Activated CD8-positive, alpha-beta memory T cell treated with anti-CD3 and anti-CD28 coated beads, Interleukin-2, amount 50 U/mL, for 48 hours (primary cell): ENCODE measurements around the gene ZBTB6.
A peak's percentile ranks its signal among the peaks of the same experiment; 100 is the strongest.
"Not testable (repeated sequence)": the region's sequence is repeated elsewhere in the genome, so short reads cannot be mapped to it uniquely, and the experiment has no call there.

Experiments used
- DNase-seq: peaks from one replicate; pipeline ENCODE4 v3.0.0-alpha.2; 2020

Gene ZBTB6

GRCh38 chr9:122922713-122923112 lies 9.6 kb upstream of the ZBTB6 start:
- no peak for DNase-seq

DNA sequence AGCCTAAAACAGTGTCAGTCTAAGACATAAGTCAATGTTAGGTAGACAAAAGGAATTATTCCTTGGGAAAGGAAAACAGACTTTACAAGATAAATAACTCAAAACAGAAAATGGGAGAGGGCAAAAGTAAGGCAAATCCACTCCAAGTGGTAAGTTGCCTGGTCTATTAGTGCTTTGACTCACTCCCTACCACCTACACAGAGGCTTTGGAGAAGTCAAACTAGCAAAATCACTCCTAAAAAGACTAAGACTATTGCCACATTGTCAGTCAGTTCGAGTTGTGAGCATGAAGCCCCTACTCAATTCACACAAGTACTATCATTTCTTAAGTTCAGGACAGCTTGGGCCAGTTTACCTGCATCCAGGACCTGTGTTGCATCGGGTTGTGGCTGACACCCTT lies 5.2 kb upstream of the ZBTB6 start:
- no peak for DNase-seq

- no peak for DNase-seq
Measured at GRCh38 chr9:122912671-122912963, 506 bp downstream of the ZBTB6 start.

DNA sequence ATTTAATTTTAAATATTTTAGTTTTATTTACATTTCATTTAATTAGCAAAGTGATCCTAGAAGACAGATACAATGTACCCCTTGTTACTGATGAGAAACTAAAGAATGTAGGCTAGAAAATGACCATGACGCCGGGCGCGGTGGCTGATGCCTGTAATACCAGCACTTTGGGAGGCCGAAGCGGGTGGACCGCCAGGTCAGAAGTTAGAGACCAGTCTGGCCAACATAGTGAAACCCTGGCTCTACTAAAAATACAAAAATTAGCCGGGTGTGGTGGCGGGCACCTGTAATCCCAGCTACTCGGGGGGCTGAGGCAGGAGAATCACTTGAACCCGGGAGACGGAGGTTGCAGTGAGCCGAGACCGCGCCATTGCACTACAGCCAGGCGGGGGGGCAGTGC lies 7.0 kb downstream of the ZBTB6 start:
- DNase-seq = not testable (repeated sequence)

GRCh38 chr9:122904823-122905710 lies 8.1 kb downstream of the ZBTB6 start, which contains the start of gene RC3H2:
Gene RC3H2, minus strand, starts transcription at chr9:122905359. Its CDS starts 7,850 bp downstream, at chr9:122897509.
- DNase-seq = peak; percentile 93

- peak; percentile 74 for DNase-seq
Measured at GRCh38 chr9:122904466-122904822, 8.7 kb downstream of the ZBTB6 start.

DNA sequence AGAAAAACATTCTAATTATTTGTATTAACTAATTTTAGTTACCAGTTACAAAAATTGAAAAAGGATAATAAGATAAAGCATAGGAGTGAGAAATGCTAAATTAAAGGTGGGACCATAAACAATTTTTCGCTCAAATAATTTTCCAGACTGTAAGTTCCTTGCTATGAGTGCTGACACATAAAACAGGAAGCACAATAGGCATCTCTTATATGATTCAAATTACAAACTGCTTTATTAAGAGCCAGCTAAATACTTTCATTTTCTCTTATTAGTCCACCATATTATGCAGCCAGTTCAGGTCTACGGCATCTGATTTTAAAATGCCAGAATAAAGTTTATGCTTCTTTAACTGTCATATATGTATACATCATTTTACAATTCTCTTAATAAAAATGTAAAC lies 12.3 kb downstream of the ZBTB6 start:
- DNase-seq = no peak

GRCh38 chr9:122897969-122898368 lies 15.2 kb downstream of the ZBTB6 start:
- no peak for DNase-seq

GRCh38 chr9:122888480-122888879 lies 24.6 kb downstream of the ZBTB6 start:
- no peak for DNase-seq

- DNase-seq = no peak
Measured at GRCh38 chr9:122883125-122883524, 30.0 kb downstream of the ZBTB6 start.

- no peak for DNase-seq
Measured at GRCh38 chr9:122879443-122879842, 33.7 kb downstream of the ZBTB6 start.

- no peak for DNase-seq
Measured at GRCh38 chr9:122875523-122875922, 37.6 kb downstream of the ZBTB6 start.

DNA sequence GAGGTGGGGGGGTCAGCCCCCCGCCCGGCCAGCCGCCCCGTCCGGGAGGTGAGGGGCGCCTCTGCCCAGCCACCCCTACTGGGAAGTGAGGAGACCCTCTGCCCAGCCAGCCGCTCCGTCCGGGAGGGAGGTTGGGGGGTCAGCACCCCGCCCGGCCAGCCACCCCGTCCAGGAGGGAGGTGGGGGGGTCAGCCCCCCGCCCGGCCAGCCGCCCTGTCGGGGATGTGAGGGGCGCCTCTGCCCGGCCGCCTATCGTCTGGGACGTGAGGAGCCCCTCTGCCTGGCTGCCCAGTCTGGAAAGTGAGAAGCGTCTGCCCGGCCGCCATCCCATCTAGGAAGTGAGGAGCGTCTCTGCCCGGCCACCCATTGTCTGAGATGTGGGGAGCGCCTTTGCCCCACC lies 45.8 kb downstream of the ZBTB6 start:
- DNase-seq = not testable (repeated sequence)

- no peak for DNase-seq
Measured at GRCh38 chr9:122866079-122866478, 47.0 kb downstream of the ZBTB6 start.

GRCh38 chr9:122865300-122865699 lies 47.8 kb downstream of the ZBTB6 start:
- DNase-seq = no peak

DNA sequence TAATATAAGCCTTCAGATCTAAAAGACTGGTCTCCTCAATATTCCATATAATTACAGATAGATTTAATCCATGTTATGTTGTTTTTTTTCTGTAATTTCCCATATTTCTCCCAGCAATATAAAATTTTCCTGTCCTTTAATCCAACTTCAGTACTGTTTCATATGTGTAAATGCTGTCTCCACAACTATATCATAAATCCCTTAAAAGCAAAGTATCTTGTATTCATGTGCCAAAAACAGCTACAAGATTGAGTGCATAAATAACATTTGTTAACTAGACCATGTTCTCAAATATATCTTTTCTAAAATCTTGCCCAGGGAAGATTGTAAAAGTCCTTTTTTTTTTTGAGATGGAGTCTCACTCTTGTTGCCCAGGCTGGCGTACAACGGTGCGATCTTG lies 49.7 kb downstream of the ZBTB6 start:
- no peak for DNase-seq

GRCh38 chr9:122860319-122861142 lies 52.6 kb downstream of the ZBTB6 start:
- no peak for DNase-seq
